Suprapubic skin (tissue), 4 donors: ENCODE results near the gene CBR3.

Experiments used
- CTCF ChIP-seq, 2 donors: fragments of 200-600 bp in 1 of 2; fragments of 450-650 bp in 1 of 2; sonication (generic) in 1 of 2; IDR thresholded peaks; one replicate each; pipeline ENCODE4 v1.5.1; 2016 to 2019; ENCODE audit warnings: antibody characterized with exemption in 2 of 2, mild to moderate bottlenecking in 1 of 2, moderate library complexity in 1 of 2
- EP300 ChIP-seq: sonication (generic); formaldehyde crosslinking; IDR thresholded peaks from one replicate; pipeline ENCODE4 v1.6.1; 2017; ENCODE audit warnings: antibody characterized with exemption
- POLR2A ChIP-seq, 2 donors: fragments of 450-650 bp; IDR thresholded peaks; one replicate each; pipeline ENCODE4 v1.6.1; 2017; ENCODE audit warnings: antibody characterized with exemption in 2 of 2, mild to moderate bottlenecking in 2 of 2, moderate library complexity in 2 of 2
- POLR2AphosphoS5 ChIP-seq, 3 donors: sonication (generic); formaldehyde crosslinking; IDR thresholded peaks; one replicate each; pipeline ENCODE4 v1.6.1; 2017; ENCODE audit warnings: antibody characterized with exemption in 3 of 3

- TF ChIP-seq CTCF (IDR thresholded peaks at IDR 0.05) (no peak), EP300 (no peak), POLR2AphosphoS5 (IDR thresholded peaks at IDR 0.05) (no peak), POLR2A (IDR thresholded peaks at IDR 0.05) (no peak)
Observed at GRCh38 chr21:36105327-36105842, 29.5 kb upstream of the CBR3 start.
